Fibroblast of lung (primary cell): ENCODE measurements around the gene TACC2.

ENCODE experiments used
- EZH2 ChIP-seq: IDR thresholded peaks from 2 replicates; pipeline ENCODE4 v1.5.1; 2012; ENCODE audit warnings: low read length, control low read depth, mild to moderate bottlenecking; ENCODE audit errors: missing control alignments
- TF ChIP-seq, protein P1 (sequence below), 2 donors: IDR thresholded peaks in 1 of 2; conservative IDR thresholded peaks in 1 of 2; 1 replicate in 1 of 2; 2 replicates in 1 of 2; pipeline ENCODE4 v1.5.1; 2011 to 2012; ENCODE audit warnings: low read length in 2 of 2, control low read depth in 1 of 2, inconsistent platforms in 1 of 2, low read depth in 1 of 2, mild to moderate bottlenecking in 1 of 2

DNA sequence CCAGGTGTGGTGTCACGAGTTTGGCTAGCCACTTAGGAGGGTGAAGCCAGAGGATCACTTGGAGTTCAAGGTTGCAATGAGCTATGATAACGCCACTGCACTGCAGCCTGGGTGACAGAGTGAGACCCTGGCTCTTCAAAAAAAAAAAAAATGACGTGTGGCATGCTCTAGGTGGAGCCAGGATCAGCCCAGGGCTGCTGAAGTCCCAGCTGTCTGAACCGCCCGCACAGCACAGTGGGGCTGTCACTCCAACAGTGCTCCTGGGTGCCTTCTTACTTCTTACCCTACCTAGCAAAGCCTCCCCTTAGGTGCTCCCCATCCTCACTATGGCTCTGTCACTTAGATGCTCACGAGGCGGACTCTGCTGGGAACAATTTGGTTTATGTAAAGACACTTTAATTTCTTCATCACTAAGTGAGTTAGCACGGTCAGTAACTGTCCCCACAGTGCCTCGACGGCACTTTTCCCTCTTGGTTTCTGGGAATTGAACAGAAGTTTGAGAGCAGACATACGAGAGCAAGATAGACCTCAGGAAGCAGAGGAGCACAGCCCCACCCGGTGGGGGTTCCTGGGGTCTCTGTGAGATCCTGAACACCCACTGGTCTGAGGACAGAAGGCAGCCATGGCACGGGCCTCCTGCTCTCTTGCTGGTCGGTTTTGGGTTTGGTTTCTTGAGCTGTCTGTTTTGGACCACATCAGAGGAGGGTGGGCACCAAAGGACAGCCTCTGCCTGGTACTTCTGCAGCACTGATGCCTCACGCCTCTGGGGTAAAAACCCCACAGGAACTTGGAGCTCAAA lies 215.9 kb downstream of the TACC2 start:
- TF ChIP-seq, protein P1, sequence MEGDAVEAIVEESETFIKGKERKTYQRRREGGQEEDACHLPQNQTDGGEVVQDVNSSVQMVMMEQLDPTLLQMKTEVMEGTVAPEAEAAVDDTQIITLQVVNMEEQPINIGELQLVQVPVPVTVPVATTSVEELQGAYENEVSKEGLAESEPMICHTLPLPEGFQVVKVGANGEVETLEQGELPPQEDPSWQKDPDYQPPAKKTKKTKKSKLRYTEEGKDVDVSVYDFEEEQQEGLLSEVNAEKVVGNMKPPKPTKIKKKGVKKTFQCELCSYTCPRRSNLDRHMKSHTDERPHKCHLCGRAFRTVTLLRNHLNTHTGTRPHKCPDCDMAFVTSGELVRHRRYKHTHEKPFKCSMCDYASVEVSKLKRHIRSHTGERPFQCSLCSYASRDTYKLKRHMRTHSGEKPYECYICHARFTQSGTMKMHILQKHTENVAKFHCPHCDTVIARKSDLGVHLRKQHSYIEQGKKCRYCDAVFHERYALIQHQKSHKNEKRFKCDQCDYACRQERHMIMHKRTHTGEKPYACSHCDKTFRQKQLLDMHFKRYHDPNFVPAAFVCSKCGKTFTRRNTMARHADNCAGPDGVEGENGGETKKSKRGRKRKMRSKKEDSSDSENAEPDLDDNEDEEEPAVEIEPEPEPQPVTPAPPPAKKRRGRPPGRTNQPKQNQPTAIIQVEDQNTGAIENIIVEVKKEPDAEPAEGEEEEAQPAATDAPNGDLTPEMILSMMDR (conservative IDR thresholded peaks at IDR 0.05 in 1 of 2, IDR thresholded peaks at IDR 0.05 in 1 of 2; ENCODE audit: low read depth in 1 of 2, low read length in 2 of 2): no peak
- no peak for TF ChIP-seq EZH2
